PFSK-1 (cell line): ENCODE results near the gene BTAF1.

Source experiments
- FOXP2 ChIP-seq: optimal IDR thresholded peaks from 2 replicates; pipeline ENCODE3; 2011; ENCODE audit warnings: borderline replicate concordance, control low read depth, inconsistent platforms; ENCODE audit not compliant: insufficient read depth; ENCODE audit errors: extremely low read length, extremely low read depth
- POLR2AphosphoS5 ChIP-seq: IDR thresholded peaks from 2 replicates; pipeline ENCODE4 v1.6.1; 2012; ENCODE audit warnings: low read depth, mild to moderate bottlenecking, control low read depth, low read length, moderate library complexity
- SIN3A ChIP-seq: IDR thresholded peaks from 2 replicates; pipeline ENCODE4 v1.6.1; 2012; ENCODE audit warnings: mild to moderate bottlenecking, low read length, moderate library complexity, borderline replicate concordance; ENCODE audit not compliant: insufficient read depth
- TAF1 ChIP-seq: IDR thresholded peaks from 2 replicates; pipeline ENCODE4 v1.6.1; 2012; ENCODE audit warnings: low read length, control low read depth, borderline replicate concordance; ENCODE audit not compliant: insufficient read depth

DNA sequence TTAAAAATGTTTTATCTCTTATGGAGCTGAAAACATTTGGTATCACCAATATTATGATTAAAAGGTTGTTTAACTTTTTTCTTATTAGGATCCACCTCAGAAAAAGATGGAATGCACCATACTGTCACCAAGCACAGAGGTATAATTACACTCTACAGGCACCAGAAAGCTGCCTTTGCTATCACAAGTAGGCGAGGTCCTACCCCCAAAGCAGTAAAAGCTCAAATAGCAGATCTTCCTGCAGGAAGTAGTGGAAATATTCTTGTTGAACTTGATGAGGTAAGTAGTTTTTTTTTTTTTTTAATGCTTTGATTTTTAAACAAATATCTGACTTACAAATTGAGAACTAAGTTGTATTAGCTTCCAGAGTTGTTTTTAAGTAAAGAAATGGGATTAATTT lies 68.5 kb downstream of the BTAF1 start:
- TF ChIP-seq POLR2AphosphoS5 (no peak), TAF1 (no peak), SIN3A (no peak), FOXP2 (no peak)
